ENCODE data around the gene PTPA. TPM values are rescaled to one million over a fixed set of nuclear protein-coding genes. Genes with fewer than 3 reads are reported as not detected.

Gene PTPA
- total RNA-seq, 2 experiments from 2014 or later = 88.3 to 97.7 TPM

DNA sequence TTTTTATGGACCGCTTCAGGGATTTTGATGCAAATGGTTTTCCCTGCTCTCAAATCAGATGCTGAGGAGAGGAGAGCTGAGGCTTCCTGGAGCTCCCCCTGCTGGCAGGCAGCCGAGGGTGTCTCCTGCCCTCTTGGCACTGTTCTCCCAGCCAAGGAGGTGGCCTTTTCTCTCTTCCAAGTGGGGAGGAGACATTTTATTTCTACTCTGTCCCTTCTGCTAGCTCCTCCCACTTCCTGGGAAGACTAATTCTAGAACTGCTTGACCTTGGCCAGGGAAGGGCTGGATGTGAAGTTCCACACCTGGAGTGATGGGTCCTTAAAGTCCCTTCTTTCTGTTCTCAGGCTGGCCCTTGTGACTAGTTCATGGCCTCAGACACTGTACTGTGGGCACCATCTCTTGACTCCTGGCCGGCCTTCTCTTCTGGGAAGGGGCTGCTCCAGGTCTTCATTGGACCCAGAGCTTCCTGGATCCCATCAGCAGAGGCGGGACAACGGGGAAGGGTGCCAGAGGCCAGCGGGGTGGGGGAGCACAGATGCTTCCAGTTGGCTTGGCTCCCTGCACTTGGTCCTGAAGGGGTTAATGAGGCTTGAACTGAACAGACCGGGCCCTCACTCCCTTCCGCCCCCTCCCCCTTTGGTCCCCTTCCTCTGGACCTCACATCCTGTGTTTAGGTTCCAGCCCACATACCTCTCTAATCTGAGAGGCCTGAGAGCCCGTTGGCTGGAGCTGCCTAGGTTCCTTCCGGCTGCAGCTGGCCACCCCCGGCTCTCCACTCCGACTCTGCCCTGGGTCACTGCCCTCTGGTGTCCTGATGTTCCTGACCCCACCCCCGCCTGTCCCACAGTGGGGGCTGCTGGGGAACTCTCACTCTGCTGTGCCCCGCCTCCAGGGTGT, 32.1 kb downstream of the PTPA start:
- Mint-ChIP-seq H3K4me3 (no peak overlapping the region), H3K4me1 (peaks cover 38% of the 10 kb centered on the region), H3K27ac (no peak overlapping the region), H3K9me3 (no peaks in the 10 kb centered on the region), H3K36me3 (ENCODE audit: low read depth) (peaks cover 23% of the 10 kb centered on the region), H3K27me3 (no peaks in the 10 kb centered on the region)
- DNase-seq = peak; percentile 77
- ChIA-PET CTCF (interaction anchor here (0.6 to 9.4 kb wide), 46 partner anchors 9 to 646 kb away, joined by 3 to 112 read pairs (median 4); partner anchors contain the start of genes C9orf50, IER5L and NTMT1), POLR2A (interaction anchor here (0.7 to 2.3 kb wide), 5 partner anchors 10 to 481 kb away, joined by 3 to 8 read pairs (median 4); no protein-coding TSS in a partner anchor)

GRCh38 chr9:129145316-129145715, 34.1 kb downstream of the PTPA start:
- Mint-ChIP-seq H3K4me3 (no peak overlapping the region), H3K4me1 (peaks cover 35% of the 10 kb centered on the region), H3K36me3 (ENCODE audit: low read depth) (peaks cover 16% of the 10 kb centered on the region), H3K9me3 (no peaks in the 10 kb centered on the region), H3K27me3 (no peaks in the 10 kb centered on the region), H3K27ac (no peak overlapping the region)
- no peak for DNase-seq
- ChIA-PET CTCF (interaction anchor here (4.8 kb wide), 1 partner anchor 13 kb away, joined by 77 read pairs; no protein-coding TSS in a partner anchor), POLR2A (no interaction called here)

DNA sequence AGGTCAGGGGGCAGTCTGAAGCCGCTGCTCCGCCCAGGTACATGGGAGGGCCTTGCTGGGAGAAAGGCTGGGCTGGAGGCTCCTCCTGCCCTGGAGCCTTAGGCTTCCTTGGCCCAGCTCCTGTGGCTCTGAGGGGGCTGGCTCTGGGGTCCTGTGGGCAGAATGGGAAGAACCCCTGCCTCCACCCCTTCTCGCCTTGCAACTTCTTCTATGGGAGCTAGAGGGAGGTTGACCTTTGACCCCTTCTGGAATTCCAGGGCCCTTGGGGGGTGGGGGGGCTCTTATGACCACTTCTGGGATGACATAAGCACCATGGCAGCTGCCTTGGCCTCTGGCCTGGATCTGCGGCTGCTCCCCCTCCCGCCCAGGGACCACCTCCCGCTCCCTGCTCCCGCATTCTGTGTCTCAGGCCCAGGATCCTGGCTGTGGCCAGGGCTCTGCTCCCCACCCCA, 34.7 kb downstream of the PTPA start:
- Mint-ChIP-seq H3K4me1 (peaks cover 30% of the 10 kb centered on the region), H3K4me3 (no peak overlapping the region), H3K27ac (no peak overlapping the region), H3K9me3 (no peaks in the 10 kb centered on the region), H3K27me3 (no peaks in the 10 kb centered on the region), H3K36me3 (ENCODE audit: low read depth) (peaks cover 16% of the 10 kb centered on the region)
- ChIA-PET POLR2A (no interaction called here), CTCF (interaction anchor here (4.8 kb wide), 1 partner anchor 14 kb away, joined by 77 read pairs; no protein-coding TSS in a partner anchor)
- DNase-seq = no peak

- peaks cover 24% of the 10 kb centered on the region for H3K4me1 Mint-ChIP-seq
- H3K9me3 Mint-ChIP-seq = no peaks in the 10 kb centered on the region
- H3K27ac Mint-ChIP-seq = no peak overlapping the region
- no peaks in the 10 kb centered on the region for H3K27me3 Mint-ChIP-seq
- no peak overlapping the region for H3K4me3 Mint-ChIP-seq
- ChIA-PET POLR2A (no interaction called here), CTCF (no interaction called here)
- DNase-seq = no peak
- H3K36me3 Mint-ChIP-seq (ENCODE audit: low read depth) = peaks cover 20% of the 10 kb centered on the region
Measured at GRCh38 chr9:129146441-129146941, 35.3 kb downstream of the PTPA start.

DNA sequence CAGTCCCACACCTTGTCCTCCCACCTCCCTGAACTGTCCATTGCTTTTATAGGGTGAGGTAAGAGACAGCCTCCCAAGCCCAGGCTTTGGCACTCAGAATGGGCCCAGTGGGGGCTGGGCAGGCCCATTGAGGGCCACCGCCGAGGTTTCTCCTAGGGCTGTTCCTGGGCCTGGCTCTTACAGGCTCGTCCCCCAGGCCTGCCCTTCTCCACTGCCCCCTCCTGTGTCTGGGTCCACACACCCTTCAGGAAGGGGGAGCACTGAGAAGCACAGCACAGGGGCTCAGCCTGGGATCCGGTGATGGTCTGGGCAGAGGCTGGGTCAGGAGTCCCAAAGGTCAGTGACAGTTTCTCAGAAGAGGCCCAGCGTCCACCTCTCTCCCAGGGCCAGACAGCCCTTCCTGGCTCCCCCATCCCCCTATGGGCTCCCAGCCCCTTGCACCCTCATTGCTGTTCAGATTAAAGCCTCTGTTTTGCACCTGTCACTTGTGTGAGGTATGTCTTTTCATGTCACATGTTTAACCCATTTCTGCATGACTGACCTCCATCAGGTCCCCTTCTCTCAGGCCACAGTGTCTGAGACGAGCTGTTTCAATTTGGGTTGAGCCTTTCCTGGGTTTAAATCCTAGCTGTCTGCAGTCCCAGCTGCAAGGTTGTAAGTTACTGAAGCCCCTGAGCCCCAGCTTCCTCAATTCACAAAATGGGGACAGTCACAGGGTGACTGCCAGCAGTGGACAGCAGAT, 37.4 kb downstream of the PTPA start:
- Mint-ChIP-seq H3K27me3 (no peaks in the 10 kb centered on the region), H3K27ac (no peak overlapping the region), H3K4me1 (peaks cover 10% of the 10 kb centered on the region), H3K4me3 (no peak overlapping the region), H3K36me3 (ENCODE audit: low read depth) (peaks cover 21% of the 10 kb centered on the region), H3K9me3 (no peaks in the 10 kb centered on the region)
- no peak for DNase-seq
- ChIA-PET CTCF (interaction anchor here (1.8 to 2.8 kb wide), 2 partner anchors 8 to 17 kb away, joined by 8 to 11 read pairs; no protein-coding TSS in a partner anchor), POLR2A (interaction anchor here (1.0 kb wide), 1 partner anchor 8 kb away, joined by 4 read pairs; no protein-coding TSS in a partner anchor)

DNA sequence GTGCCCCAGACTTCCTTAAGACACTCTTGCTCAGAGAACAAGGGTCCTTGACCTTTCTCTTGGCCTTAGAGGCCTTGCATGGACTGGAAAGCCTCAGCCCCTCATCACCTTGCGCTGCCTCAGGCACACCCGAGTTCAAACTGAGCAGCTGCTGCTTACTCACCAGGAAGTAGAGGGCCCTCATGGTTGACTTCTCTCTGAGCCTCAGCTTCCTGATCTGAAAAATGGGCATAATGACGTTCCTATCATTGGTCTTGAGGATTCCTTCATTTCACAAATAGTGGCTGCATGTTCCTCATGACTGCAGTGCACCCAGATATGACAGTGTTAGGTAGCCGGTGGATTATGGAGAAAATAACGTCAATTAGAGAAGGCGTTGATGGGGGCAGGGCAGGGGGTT, 38.2 kb downstream of the PTPA start:
- H3K27ac Mint-ChIP-seq = peak overlapping the region; percentile 51
- ChIA-PET CTCF (interaction anchor here (1.8 to 2.8 kb wide), 2 partner anchors 9 to 18 kb away, joined by 8 to 11 read pairs; no protein-coding TSS in a partner anchor), POLR2A (interaction anchor here (1.0 kb wide), 1 partner anchor 9 kb away, joined by 4 read pairs; no protein-coding TSS in a partner anchor)
- H3K36me3 Mint-ChIP-seq (ENCODE audit: low read depth) = peaks cover 15% of the 10 kb centered on the region
- peaks cover 10% of the 10 kb centered on the region for H3K4me1 Mint-ChIP-seq
- H3K9me3 Mint-ChIP-seq = no peaks in the 10 kb centered on the region
- DNase-seq = no peak
- no peaks in the 10 kb centered on the region for H3K27me3 Mint-ChIP-seq
- no peak overlapping the region for H3K4me3 Mint-ChIP-seq

DNA sequence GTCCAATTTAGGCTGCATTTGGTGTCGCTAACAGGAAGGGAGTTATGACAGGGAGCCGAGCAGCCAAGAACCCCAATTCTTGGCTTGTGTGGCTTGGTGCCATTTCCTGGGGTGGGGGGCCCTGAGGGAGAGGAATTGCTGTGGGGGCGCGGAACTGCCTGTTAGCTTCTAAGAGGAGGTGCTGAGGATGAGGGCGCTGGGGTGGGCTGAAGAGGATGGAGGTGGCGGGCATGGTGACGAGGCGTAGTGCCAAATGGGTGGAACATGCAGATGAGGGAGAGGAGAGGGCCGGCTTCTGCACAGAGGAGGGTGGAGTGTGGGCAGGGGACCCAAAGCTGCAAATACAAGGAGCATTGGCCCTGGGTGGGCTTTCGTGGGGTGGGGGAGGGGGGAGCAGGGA, 38.9 kb downstream of the PTPA start:
- no peaks in the 10 kb centered on the region for H3K27me3 Mint-ChIP-seq
- H3K27ac Mint-ChIP-seq = no peak overlapping the region
- CTCF ChIA-PET = interaction anchor here (1.8 to 2.8 kb wide), 2 partner anchors 10 to 18 kb away, joined by 8 to 11 read pairs; no protein-coding TSS in a partner anchor
- H3K4me3 Mint-ChIP-seq = no peak overlapping the region
- no peaks in the 10 kb centered on the region for H3K9me3 Mint-ChIP-seq
- POLR2A ChIA-PET = no interaction called here
- no peak for DNase-seq
- H3K4me1 Mint-ChIP-seq = peaks cover 10% of the 10 kb centered on the region
- peaks cover 15% of the 10 kb centered on the region for H3K36me3 Mint-ChIP-seq (ENCODE audit: low read depth)

- no peak for DNase-seq
- H3K27ac Mint-ChIP-seq = no peak overlapping the region
- CTCF ChIA-PET = interaction anchor here (0.7 to 2.2 kb wide), 2 partner anchors 8 to 19 kb away, joined by 4 to 9 read pairs; no protein-coding TSS in a partner anchor
- POLR2A ChIA-PET = no interaction called here
- no peak overlapping the region for H3K4me3 Mint-ChIP-seq
- H3K9me3 Mint-ChIP-seq = no peaks in the 10 kb centered on the region
- peaks cover 10% of the 10 kb centered on the region for H3K4me1 Mint-ChIP-seq
- H3K36me3 Mint-ChIP-seq (ENCODE audit: low read depth) = peaks cover 17% of the 10 kb centered on the region
- no peaks in the 10 kb centered on the region for H3K27me3 Mint-ChIP-seq
Measured at GRCh38 chr9:129150672-129151211, 39.5 kb downstream of the PTPA start.

- Mint-ChIP-seq H3K9me3 (no peaks in the 10 kb centered on the region), H3K4me1 (peaks cover 10% of the 10 kb centered on the region), H3K4me3 (no peak overlapping the region), H3K36me3 (ENCODE audit: low read depth) (peaks cover 17% of the 10 kb centered on the region), H3K27ac (no peak overlapping the region), H3K27me3 (no peaks in the 10 kb centered on the region)
- ChIA-PET CTCF (interaction anchor here (0.7 to 2.2 kb wide), 2 partner anchors 8 to 20 kb away, joined by 4 to 9 read pairs; no protein-coding TSS in a partner anchor), POLR2A (no interaction called here)
- DNase-seq = no peak
Measured at GRCh38 chr9:129151469-129151868, 40.3 kb downstream of the PTPA start.

DNA sequence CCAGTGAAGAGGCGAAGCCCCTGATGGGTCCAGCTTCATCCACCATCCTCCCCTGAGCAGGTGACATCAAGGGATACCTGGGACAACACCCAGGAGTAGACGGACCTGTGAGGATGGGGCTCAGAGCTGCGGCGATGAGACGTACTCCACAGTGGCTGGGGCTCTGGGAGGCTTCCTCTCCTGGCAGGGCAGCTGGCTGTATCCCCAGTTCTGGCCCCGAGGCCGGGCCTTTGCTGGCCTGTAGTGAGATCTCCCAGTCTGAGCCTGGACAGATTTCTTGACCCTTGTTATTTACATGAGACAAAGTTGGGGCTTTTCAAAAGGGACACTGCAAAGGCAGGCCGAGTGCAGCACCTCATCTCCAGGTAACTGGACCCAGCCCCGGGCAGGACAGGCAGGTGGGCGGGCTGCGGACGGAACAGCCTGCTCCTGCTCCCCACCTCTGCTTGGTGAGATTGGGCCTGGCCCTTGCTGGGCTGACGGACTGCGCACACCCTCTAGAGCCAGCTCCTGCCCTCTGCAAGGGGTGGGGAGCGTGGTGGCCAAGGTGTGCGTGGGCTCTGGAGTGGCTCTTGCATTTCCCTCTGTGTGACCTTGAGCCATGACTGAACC, 43.8 kb downstream of the PTPA start:
- DNase-seq = no peak
- Mint-ChIP-seq H3K27ac (no peak overlapping the region), H3K4me1 (peaks cover under 1% of the 10 kb centered on the region), H3K9me3 (no peaks in the 10 kb centered on the region), H3K27me3 (no peaks in the 10 kb centered on the region), H3K4me3 (no peak overlapping the region), H3K36me3 (ENCODE audit: low read depth) (peaks cover 11% of the 10 kb centered on the region)
- POLR2A ChIA-PET = no interaction called here
- CTCF ChIA-PET = no interaction called here

DNA sequence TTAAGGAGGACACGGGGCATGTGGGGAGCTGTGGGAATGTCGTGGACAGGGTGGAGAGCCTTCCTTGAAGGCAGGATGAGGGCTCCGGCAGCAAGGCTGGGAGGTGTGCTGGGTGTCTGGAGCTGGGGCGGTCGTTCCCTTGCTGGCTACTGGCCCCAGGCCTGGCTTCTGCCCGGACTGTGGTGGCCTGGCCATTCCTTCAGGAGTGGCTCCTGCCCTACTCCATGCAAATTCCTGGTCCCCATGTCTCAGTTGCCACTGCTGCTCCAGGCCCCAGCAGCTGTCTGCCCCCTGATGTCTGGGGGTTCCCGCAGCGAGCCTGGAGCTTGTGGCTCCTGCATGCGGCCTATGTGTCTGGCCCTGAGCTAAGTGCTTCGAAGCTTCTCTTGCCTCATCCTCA, 44.9 kb downstream of the PTPA start:
- ChIA-PET POLR2A (no interaction called here), CTCF (interaction anchor here (1.2 to 1.6 kb wide), 3 partner anchors 13 to 16 kb away, joined by 3 to 7 read pairs (median 4); no protein-coding TSS in a partner anchor)
- Mint-ChIP-seq H3K36me3 (ENCODE audit: low read depth) (peaks cover 11% of the 10 kb centered on the region), H3K4me1 (no peaks in the 10 kb centered on the region), H3K9me3 (no peaks in the 10 kb centered on the region), H3K27ac (no peak overlapping the region), H3K4me3 (no peak overlapping the region), H3K27me3 (no peaks in the 10 kb centered on the region)
- no peak for DNase-seq

Data from activated CD4-positive, alpha-beta memory T cell treated with anti-CD3 and anti-CD28 coated beads, Interleukin-2, amount 10 ng/mL, durations not matched to agents 7 days and 5 days (primary cell).